Fibroblast of the conjunctiva (primary cell): ENCODE results near the gene STOM.
"Not testable (repeated sequence)": the region's sequence is repeated elsewhere in the genome, so short reads cannot be mapped to it uniquely, and the experiment has no call there.

Source experiments
- DNase-seq: peaks from one replicate; pipeline ENCODE4 v3.0.0-alpha.2; 2010; ENCODE audit warnings: low read depth

STOM gene, protein sequence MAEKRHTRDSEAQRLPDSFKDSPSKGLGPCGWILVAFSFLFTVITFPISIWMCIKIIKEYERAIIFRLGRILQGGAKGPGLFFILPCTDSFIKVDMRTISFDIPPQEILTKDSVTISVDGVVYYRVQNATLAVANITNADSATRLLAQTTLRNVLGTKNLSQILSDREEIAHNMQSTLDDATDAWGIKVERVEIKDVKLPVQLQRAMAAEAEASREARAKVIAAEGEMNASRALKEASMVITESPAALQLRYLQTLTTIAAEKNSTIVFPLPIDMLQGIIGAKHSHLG

DNA sequence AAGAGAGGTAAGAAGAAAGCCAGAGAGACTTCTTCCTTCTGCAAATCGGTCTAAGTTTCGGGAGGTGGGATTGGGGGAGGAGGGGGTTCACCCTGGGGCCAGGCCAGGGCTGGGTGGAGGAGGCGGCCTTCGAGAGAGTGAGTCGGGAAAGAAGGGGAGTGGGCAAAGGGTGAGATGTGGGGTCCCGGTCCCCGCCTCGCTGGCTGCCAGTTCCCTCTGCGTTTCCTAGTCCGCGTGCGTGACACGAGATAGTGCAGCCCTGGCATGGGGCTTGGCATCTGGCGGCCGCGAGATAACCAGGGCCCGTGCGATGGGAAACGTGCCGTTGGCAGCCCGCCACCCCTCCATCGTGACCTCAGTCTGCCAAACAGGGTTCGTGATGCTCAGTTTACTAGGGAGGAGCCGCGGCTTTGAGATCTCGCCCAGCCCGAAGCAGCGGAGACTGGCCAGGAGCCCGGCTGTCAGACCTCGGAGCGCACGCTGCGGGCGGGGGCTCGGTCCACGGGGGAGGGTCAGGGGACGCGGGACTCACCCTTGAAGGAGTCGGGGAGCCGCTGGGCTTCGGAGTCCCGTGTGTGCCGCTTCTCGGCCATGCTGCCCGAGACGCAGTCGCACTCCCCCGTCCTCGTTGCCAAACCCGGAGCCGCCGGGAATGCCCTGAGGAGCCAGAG, at the start of gene STOM:
Gene STOM (minus strand): TSS at position 656 of the 671 bp plus-strand sequence. CDS start 63 bp downstream, at position 593.
- DNase-seq, result peak; percentile 91

DNA sequence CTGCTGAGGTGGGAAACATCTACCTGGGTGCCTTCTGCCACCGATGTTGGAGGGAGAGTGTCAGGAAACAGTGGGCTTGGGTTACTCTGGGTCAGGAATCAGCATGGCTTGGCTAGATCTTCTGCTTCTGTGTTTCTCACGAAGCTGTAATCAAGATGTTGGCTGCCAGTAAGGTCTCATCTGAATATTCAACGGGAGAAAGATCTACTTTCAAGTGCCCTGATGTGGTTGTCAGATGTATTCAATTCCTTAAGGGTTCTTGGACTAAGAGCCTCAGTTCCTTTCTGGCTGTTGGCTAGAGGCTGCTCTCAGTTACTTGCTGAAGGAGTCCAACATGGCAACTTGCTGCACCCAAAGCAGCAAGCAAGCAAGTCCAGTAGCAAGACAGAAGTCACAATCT, 41.9 kb upstream of the STOM start:
- DNase-seq, result no peak

DNA sequence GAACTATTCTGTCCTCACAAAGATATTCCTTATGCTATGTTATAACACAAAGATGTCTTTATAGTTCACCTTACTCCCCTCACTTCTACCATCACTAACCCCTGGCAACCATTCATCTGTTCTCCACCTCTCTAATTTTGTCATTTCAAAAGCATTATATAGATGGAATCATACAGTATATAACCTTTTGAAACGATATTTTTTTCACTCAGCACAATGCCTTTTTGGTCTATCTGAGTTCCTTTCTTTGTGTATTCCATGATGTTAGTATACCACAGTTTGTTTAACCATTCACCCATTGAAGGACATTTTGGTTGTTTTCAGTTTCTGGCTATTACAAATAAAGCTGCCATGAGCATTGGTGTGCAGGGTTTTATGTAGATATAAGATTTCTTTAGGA, 35.8 kb upstream of the STOM start:
- no peak for DNase-seq

DNA sequence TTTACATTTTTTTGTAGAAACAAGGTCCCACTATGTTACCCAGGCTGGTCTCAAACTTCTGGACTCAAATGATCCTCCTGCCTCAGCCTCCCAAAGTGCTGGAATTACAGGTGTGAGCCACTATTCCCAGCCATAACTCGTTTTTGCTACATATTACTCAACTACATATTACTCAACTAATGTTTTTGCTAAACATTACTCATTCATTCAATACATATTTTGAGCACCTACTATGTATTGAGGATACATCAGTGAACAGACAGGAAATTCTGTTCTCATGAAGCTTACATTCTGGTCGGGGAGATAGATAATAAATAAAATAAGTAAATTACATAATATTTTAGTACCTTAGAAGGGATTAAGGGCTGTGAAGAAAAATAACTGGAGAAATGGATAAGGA, 34.9 kb upstream of the STOM start:
- no peak for DNase-seq

DNA sequence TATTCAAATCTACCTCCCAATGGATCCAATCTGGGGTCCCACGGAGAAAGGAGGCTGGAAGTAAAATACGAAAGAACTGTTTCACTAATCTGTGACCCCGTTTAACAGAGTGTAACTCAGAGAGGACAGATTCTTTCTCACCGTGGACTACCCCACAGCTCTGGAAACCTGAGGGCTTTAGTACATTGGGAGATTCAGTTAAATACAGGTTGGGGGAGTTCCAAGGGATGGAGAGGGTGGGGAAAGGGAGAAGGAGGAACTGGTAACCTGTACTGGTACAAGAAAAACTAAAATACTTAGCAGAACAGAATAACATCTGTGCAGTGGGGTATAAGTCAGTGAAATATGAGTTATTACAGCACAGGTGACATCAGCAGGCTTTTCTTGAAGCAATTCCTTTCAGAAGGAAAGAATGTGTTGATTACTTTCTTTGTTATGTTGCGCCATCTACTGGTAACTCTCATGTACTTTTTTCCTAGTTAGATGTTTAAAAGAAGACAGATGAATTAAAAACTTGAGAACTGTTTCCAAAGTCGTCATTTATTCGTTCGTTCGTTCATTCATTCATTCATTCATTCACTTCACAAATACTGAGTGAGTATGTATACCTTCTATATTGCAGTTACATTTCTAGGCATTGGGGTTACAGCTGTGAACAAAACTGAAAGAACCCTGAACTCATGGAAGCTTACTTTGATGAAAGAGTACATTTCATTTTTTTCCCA, 30.0 kb upstream of the STOM start:
- peak; percentile 82 for DNase-seq

DNA sequence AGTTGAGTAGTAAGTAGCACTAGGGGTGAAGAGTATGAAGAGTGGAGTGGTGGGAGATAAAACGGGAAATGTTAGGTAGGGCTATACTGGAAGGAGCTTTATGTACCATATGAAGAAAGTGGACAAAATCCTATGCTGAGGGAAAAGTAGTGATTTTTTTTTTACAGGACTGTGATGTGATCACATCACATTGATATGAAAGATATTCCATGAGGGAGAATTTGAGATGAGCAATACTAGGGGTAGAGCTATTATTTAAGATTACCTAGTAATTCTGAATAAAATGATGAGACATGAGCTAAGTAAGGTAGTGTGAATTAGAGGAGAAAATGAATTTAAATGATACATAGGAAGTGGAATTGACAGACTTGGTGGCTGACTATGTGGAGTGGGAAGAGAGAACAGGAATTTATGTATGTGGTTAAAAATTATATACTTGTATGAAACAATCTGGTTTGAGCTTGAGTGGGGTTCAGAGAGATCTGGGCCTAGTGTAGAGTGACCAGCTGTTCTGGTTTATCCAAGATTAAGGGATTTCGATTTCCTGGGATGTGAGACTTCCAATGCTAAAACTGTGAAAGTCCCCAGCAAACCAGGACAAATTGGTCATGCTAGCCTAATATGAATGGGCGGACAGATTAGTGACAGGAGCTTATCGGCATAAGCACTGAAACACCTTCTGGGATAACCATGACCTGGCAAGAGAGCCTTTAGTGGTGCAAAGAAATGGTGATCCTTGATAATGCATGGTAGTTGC, 29.3 kb upstream of the STOM start:
- DNase-seq, result no peak

DNA sequence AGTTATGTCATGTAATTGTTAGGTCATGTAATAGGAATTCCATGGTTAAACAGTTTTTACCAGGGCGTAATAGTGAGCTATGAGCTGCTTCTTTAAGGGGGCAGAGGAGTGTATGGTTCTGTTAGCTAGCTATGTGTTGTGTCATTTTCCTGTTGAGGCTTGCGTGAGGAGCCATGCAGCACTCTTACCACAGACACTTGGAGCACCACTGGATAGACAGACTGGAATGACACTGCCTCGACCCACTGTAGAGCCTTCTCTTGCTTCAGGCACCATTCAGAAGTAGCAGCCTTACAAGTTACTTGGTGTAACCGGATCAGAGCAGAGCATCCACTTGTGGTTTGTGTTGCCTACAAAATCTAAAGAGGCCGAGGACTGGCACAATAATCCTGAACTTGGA, 28.3 kb upstream of the STOM start:
- DNase-seq, result peak; percentile 6

DNA sequence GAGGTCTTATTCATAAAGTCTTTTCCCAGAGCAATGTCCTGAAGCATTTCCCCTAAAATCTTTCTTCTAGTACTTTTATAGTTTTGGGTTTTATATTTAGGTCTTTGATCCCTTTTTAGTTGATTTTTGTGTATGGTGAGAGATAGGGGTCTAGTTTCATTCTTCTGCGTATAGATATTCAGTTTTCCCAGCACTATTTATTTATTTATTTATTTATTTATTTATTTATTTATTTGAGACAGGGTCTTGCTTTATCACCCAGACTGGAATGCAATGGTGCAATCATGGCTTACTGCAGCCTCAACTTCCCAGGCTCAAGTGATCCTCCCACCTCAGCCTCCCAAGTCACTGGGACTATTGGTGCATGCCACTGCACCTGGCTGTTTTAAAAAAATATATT, 27.2 kb upstream of the STOM start:
- DNase-seq, result not testable (repeated sequence)

DNA sequence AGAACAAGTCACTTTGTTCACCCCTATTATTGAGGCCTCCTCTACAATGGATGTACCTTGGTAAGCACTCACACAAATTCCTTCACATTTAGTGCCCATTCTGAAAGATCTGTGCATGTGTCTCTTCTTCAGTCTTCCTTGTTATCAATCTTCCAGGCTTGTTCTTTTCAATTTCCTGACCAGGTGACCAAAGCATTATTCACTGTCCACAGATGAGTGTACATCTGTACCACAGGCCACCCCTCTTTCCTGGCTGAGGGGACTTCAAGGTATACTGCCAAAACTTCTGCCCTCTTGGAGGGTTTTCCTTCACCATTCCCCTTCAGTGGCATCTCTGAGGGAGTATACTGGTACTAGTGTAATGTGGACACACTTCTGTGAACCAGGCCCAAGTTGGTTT, 25.5 kb upstream of the STOM start:
- no peak for DNase-seq

DNA sequence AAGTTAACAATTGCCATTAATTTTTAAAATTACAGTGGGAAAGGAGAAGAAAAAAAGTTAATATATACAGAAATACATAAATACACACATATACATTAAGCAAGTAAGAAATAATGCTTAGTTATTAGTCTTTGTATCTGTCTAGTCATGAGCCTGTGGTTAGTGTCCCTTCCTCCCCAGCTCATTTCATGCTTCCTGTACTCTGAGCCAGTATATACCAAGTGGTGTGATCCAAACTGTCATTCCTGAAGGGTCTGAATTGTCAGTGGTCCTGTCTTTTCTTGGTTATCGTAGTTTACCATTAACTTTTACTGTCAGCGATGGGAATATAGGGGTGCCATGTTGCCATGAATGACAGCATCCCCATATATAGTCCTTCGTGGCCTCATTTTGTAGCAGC, 24.2 kb upstream of the STOM start:
- DNase-seq, result no peak

DNA sequence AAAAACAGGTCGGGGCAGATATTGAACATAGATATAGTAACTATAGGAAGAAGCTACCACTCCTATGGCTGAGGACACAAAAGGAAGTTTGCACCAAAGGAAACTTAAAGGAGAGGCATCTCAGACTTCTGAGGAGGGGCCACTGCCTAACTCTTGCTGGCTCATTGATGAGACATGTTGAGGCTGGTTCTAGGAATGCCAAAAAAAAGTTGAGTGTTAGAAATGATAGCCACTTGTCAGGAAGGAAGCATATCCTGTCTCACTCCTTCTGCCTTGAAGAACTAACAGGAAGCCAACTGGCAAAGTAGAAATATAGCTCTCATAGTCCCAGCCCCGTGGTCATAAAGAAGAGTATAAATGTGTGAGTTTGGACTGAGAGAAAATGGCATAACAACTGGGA, 23.3 kb upstream of the STOM start:
- no peak for DNase-seq

DNA sequence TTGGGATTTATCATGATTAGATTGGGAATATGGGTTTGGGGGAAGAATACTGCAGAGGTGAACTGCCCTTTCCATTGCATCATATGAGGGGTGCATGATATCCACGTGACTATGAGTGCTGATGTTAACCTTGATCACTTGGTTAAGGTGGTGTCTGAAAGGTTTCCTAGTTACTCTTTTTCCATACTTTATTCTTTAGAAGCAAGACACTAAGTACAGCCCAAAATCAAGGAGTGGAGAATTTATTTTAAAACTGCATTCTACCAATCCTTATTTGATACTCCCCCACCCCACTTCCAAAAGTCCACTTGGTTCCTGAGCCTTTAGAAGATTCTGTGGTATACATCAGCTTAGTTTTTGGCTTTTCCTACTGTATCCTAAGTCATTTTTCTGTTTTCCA, 20.3 kb upstream of the STOM start:
- DNase-seq, result no peak

DNA sequence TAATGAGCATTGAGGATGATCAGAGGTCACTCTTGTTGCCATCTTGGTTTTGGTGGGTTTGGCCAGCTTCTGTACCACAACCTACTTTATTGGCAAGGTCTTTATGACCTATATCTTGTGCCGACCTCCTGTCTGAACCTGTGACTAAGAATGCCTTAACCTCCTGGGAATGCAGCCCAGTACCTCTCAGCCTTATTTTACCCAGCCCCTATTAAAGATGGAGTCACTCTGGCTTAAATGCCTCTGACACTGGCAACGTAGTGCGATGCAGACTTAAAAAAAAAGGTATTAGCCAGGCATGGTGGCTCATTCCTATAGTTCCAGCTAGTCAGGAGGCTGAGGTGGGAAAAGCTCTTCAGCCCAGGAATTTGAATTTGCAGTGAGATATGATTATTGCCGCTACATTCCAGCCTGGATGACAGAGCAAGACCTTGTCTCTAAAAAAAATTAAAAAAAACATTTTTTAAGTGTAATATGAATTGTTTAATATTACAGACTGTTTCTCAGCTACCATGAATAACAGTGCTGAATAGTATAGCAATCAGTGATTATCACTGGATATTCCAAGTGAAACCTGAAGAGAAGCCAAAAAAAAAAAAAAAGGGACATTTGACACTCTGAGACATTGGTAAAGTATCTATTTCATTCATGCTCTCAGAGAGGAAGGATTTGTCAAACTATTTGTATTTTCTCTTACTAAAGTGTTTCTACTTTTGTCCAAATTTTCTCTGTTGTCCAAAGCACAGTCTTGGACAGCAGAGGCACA, 18.3 kb upstream of the STOM start:
- DNase-seq, result no peak

DNA sequence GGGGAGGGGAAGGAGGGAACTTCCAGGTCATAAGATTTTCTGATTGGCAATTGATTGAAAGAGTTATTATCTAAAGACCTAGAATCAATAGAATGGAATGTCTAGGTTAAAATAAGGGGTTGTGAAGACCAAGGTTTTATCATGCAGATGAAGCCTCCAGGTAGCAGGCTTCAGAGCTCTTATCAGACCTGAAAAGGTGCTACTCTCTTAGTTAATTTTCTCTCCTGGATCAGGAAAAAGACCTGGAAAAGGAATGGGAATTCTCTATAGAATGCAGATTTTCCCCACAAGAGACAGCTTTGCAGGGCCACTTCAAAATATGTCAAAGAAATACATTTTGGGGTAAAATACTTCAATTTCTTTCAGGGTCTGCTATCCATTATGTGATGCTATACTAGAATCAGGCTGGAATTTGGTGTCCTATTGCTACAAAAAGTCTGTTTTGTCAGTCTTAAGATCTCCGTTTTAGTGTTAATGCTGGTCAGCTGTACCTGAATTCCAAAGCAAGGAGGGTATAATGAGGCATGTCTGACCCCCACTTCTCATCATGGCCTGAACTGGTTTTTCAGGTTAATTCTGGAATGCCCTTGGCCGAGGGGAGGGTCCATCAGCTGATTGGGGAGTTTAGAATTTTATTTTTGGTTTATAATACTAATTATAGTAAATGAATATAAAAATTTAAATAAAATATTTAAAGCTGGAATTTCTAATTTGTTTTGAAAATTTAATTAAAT, 16.6 kb upstream of the STOM start:
- DNase-seq, result no peak

DNA sequence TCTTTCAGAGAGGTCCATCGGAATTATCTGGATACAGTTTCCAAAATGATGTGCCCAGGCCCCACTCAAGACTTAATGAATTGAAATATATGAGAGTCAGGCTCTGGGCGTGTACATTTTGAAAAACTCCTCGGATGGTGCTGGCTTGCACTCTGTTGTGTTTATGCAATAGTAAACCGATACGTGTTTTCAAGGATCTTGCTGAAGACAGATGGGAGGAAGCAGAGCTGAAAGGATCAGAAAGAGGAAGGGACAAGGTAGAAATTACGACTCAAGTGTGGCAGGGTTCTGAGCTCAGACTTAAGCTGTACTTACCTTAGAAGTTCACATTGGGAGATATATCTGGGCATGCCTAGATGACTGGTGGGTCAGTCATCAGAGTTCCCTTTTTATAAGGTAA, 13.7 kb upstream of the STOM start:
- no peak for DNase-seq

DNA sequence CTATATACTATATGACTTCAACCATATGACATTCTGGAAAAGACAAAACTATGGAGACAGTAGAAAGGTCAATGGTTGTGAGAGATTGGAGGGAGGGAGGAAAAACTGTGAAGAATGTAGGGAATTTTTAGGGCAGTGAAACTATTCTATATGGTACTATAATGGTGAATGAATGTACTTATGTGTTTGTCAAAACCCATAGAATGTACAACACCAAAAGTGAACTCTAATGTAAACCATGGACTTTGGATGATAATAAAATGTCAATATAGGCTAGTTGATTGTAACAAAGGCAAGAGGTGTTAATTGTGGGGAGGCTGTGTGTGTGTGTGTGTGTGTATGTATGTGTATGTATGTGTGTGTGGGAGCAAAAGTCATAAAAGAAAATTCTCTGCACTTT, 10.8 kb upstream of the STOM start:
- no peak for DNase-seq

DNA sequence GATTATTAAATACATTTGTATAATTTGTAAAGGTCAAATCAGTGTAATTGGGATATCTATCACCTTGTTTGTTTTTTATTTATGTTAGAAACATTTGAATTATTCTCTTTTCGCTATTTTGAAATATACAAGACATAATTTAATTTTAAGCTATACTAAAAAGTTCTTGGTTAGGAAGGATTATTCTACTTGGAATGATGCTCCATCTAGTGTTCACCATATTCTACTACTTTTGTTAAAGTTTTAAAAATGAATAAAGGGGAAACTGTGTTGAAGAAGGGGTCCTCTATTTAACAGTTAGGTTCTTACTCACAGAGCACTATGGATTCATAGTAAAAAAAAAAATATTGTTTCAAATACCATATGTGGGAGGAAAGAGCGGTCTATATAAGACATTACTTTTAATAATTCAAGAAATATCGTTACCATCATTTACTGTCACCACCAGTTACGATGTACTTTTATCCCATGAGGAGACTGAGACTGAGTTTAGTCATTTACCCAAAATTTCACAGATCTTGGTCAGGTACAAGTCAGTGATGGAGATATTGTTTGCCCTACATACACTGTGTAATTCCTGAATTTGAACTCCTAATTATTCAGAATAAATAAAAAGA, 6.3 kb upstream of the STOM start:
- DNase-seq, result no peak

DNA sequence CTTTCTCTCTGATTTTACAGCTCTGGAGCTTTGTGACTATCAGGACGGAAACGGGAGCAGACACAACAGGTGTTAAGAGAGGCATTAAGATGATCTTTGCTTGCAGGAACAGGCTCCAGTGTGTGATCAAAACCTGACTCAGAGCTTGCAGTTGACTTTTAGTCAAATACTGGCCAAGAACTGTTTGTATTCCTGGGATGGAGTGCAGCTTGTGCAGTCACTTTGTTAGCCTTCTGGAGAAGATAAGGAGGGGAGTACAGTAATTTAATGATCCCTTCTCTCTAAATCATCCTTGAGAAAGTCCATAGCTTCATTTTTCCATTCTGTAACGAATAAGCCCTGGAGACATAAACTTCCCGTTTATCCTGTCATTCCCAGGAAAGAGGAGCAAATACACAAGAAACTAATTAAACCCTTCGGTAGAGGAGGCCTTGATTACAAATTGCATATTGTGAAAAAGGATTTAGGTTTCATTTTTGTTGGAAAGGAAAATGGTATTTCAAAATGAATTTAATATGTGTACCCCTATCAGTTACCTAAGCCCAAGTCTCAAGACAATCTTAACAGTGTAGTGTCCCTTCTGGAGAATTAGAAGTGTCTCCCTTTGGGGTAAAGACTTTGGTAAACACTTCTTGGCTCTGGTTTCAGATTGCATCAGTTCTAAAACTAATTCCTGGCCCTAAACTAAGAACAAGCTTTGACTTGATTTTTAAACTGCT, 3.1 kb upstream of the STOM start:
- peak; percentile 54 for DNase-seq

DNA sequence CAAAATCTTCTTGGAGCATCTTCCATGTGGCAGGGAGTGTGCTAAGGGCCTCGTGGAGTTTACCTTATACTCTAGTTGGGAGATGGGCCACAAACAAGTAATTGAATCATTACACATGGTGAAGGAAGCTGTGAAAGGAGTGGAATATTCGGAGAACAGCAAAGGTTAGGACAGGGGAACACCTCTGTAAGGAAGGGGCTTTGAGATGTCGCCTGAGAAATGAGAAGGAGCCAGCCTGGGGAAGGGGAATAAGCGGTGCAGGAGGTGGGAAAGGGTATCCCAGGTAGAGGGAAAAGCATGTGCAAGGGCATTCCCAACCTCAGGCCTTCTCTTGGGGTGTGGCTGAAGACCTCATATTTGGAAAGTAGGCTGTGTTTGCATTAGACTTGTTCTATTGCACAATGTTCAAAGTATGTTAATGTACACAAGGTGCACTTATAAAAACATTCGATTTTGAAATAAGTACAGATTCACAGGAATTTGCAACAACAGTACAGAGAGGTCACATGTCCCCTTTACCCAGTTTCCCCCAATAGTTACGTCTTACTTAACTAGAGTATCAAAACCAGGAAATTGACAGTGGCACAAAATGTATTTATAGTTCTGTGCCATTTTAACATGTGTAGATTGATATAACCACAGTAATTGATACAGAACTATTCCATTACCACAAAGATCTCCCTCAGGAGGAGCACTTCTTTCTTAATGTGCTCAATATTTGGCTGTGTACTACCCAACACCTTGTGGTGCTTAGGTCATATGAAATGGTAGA, 2.4 kb upstream of the STOM start:
- peak; percentile 63 for DNase-seq
